Measurements from ENCODE around the gene ATG14. TPM values are rescaled to one million over a fixed set of nuclear protein-coding genes. Genes with fewer than 3 reads are reported as not detected.
"Not testable (repeated sequence)": the region's sequence is repeated elsewhere in the genome, so short reads cannot be mapped to it uniquely, and the experiment has no call there.

ATG14 gene
- total RNA-seq, 2 donors from 2014 or later = 5.7 to 6.4 TPM

DNA sequence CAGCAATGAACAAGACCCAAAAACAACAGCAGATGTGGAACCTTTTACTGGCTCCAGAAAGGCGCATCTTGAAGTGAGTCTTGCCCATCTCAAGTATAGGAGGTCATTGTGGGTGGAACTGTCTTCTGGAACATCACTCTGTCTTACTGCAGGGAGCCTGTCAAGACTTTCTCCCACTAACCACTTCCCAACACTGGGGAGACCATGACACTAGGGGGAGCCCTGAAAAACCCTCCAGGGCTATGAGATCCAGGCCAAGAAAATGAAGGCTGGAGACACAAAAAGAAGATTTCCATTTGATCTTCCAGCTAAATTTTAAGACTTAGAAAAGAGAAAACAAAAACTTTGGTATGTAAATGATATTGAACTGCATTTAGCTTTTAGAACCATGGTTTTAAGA lies 13.5 kb upstream of the ATG14 start:
- Mint-ChIP-seq H3K27ac (no peak overlapping the region), H3K27me3 (ENCODE audit: low read depth) (no peaks in the 10 kb centered on the region), H3K9me3 (no peaks in the 10 kb centered on the region), H3K4me3 (no peak overlapping the region), H3K4me1 (ENCODE audit: low read depth) (peaks cover 4% of the 10 kb centered on the region), H3K36me3 (ENCODE audit: insufficient read depth in 2 of 2) (no peaks in the 10 kb centered on the region)
- DNase-seq = no peak
- no peak for ATAC-seq (replicated peaks in 1 of 2)

DNA sequence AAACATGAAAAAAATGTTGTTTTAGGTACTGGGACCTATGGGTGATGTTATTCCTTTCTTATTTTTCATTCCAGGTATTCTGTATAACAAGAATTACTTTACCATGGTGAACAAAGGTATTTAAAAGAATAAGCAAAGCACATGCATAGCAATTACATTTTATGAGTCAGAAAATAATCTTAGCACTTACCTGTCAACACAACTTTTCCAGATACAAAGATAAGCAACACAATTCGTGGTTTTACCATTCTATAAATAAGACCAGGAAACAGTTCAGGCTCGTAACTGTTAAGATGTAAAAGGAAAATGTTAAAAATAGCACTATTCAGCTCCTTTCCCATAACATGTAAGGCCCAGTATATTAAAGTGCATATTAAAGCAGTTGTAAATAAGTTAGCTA lies 12.3 kb upstream of the ATG14 start:
- Mint-ChIP-seq H3K9me3 (no peaks in the 10 kb centered on the region), H3K4me1 (ENCODE audit: low read depth) (no peaks in the 10 kb centered on the region), H3K36me3 (ENCODE audit: insufficient read depth in 2 of 2) (no peaks in the 10 kb centered on the region), H3K27me3 (ENCODE audit: low read depth) (no peaks in the 10 kb centered on the region), H3K4me3 (no peak overlapping the region), H3K27ac (no peak overlapping the region)
- DNase-seq = no peak
- no peak for ATAC-seq (replicated peaks in 1 of 2)

DNA sequence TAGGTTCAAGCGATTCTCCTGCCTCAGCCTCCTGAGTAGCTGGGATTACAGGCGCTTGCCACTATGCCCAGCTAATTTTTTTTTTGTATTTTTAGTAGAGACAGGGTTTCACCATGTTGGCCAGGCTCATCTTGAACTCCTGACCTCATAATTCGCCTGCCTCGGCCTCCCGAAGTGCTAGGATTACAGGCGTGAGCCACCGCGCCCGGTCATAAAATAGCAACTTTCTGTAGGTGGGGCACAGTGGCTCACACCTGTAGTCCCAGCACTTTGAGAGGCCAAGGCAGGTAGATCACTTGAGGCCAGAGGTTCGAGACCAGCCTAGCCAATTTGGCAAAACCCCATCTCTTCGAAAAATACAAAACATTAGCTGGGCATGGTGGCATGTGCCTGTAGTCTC lies 10.7 kb upstream of the ATG14 start:
- H3K27ac Mint-ChIP-seq; H3K4me1 Mint-ChIP-seq (ENCODE audit: low read depth); H3K4me3 Mint-ChIP-seq; H3K9me3 Mint-ChIP-seq; H3K27me3 Mint-ChIP-seq (ENCODE audit: low read depth); DNase-seq; H3K36me3 Mint-ChIP-seq (ENCODE audit: insufficient read depth in 2 of 2); ATAC-seq (replicated peaks in 1 of 2): not testable (repeated sequence)

DNA sequence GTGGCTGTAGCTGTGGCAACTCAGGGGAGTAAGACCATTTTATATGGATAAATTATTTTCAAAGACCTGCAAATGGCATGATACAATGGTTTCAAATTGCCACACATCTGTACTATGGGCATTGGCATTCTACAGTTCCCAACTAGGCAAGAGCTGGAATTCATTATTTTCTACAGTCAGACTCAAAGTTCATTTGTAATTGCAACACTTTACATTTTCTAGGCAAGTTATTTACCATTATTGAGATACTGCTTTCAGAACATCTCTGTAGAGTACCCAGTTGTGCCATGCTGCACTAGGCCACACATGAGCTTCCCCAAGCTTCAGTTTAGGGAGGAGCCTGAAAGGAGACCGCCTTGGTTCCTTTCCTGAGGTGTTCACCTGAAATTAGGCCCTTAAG lies 8.0 kb upstream of the ATG14 start:
- H3K9me3 Mint-ChIP-seq = no peaks in the 10 kb centered on the region
- ATAC-seq (replicated peaks in 1 of 2) (no peak), DNase-seq (no peak)
- no peak overlapping the region for H3K4me3 Mint-ChIP-seq
- no peaks in the 10 kb centered on the region for H3K36me3 Mint-ChIP-seq (ENCODE audit: insufficient read depth in 2 of 2)
- H3K27ac Mint-ChIP-seq = no peak overlapping the region
- peaks cover 8% of the 10 kb centered on the region for H3K4me1 Mint-ChIP-seq (ENCODE audit: low read depth)
- no peaks in the 10 kb centered on the region for H3K27me3 Mint-ChIP-seq (ENCODE audit: low read depth)

DNA sequence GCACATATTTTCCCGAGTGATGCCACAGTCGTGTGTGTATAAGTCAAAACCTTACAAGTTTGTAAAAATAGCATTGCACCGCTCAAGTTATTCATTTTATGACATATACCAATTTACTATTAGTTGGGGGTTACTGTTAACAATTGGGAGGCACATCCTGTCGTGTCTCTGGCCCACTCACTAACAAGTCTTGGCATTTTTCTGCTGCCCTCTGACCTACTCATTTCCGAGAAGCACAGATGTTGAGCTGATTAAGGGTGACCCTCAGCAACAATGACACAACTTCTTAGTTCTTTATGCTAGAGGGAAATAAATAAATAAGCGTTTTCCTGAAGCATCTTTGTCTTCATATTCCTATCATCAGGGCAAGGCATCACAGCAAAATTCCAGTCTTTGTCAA lies 6.8 kb upstream of the ATG14 start:
- no peak overlapping the region for H3K27ac Mint-ChIP-seq
- H3K9me3 Mint-ChIP-seq = no peaks in the 10 kb centered on the region
- H3K36me3 Mint-ChIP-seq (ENCODE audit: insufficient read depth in 2 of 2) = no peaks in the 10 kb centered on the region
- DNase-seq (no peak), ATAC-seq (replicated peaks in 1 of 2) (no peak)
- H3K27me3 Mint-ChIP-seq (ENCODE audit: low read depth) = no peaks in the 10 kb centered on the region
- H3K4me1 Mint-ChIP-seq (ENCODE audit: low read depth) = peaks cover 8% of the 10 kb centered on the region
- no peak overlapping the region for H3K4me3 Mint-ChIP-seq

DNA sequence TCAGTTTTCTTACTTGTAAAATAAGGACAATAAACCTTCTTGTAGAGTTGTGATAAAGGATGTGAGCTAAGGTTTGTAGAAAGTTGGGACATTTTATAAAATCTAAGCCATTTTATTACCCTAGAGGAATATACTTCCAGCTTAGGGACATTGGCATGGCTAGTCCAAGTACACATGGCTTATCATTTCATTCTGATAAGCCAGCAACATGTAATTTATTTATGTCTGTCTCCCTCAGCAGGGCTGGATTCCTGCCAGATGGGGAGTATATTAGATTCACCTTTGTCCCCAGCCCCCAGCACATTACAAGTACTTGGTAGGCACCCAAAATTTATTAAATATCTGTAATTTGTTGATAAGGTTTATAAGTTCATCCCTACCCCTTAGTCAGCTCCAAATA lies 6.3 kb upstream of the ATG14 start:
- no peak overlapping the region for H3K27ac Mint-ChIP-seq
- H3K4me1 Mint-ChIP-seq (ENCODE audit: low read depth) = peaks cover 8% of the 10 kb centered on the region
- no peaks in the 10 kb centered on the region for H3K27me3 Mint-ChIP-seq (ENCODE audit: low read depth)

DNA sequence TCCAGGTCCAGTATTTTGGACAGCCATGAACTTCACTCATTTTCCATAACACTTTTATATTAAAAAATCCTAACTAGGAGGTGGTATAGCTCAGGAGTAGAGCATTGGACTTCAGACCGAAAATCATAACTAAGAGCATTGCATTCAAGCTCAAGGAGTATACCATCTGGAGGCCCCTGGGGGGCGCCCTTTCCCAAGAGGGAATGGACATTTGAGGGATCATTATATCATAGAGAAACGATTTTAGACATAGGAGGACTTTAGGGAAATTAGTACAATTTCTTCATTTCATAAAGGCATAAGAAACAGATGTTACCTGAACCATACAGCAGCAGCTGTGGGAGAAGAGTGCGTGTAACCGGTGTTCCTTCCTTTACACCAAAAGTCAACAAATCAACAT lies 5.2 kb upstream of the ATG14 start:
- no peaks in the 10 kb centered on the region for H3K27me3 Mint-ChIP-seq (ENCODE audit: low read depth)
- DNase-seq = peak; percentile 36 to 47
- H3K9me3 Mint-ChIP-seq = no peaks in the 10 kb centered on the region

More for the DNA sequence above, 6.3 kb upstream of the ATG14 start:
- no peak for ATAC-seq (replicated peaks in 1 of 2)
- DNase-seq = no peak
- H3K4me3 Mint-ChIP-seq = no peak overlapping the region
- no peaks in the 10 kb centered on the region for H3K9me3 Mint-ChIP-seq
- no peaks in the 10 kb centered on the region for H3K36me3 Mint-ChIP-seq (ENCODE audit: insufficient read depth in 2 of 2)

DNA sequence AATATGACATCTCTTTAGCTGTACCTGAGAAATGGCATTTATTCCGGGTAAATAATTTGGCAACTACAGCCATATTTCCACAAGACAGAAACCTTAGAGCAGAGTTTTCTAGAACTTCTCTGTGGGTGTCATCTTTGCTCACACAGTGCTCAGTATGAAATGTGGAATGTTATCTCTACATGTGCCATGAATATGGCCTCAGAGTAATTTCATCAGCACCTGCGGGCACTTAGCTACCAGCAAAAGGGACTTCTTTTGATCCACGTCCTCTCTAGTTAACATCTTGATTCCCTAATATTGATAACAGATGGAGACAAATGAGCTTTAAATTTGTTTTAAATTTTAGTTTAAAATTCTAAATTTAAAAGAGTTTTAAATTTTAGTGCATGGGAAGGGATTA lies 2.9 kb upstream of the ATG14 start:
- Mint-ChIP-seq H3K9me3 (no peaks in the 10 kb centered on the region), H3K4me1 (ENCODE audit: low read depth) (peaks cover 31% of the 10 kb centered on the region)
- no peak for DNase-seq

More for the DNA sequence above, 5.2 kb upstream of the ATG14 start:
- no peaks in the 10 kb centered on the region for H3K36me3 Mint-ChIP-seq (ENCODE audit: insufficient read depth in 2 of 2)
- peak overlapping the region; percentile 28 for H3K27ac Mint-ChIP-seq
- H3K4me3 Mint-ChIP-seq = peak overlapping the region in 1 of 2 donors; percentile 6
- ATAC-seq (replicated peaks in 1 of 2) = peak; percentile 36 to 57
- peaks cover 15% of the 10 kb centered on the region for H3K4me1 Mint-ChIP-seq (ENCODE audit: low read depth)

DNA sequence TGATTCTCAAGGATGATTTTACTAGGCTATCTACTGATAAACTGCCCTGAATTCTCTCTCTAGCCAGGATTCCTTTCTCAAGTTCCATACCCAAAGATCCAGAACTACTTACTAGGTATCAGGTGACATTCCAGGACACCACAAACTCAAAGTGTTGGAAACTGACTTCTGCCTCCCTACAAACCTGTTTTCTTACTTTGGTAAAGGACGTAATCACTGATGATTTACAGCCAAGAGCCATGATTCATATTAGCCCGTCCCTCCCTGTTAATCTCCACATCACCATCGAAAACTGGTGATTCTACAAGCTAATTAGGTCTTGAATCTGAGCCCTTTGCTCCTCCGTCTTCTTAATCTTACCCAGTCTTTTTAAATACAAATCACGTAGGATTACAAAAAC lies 1.0 kb upstream of the ATG14 start:
- Mint-ChIP-seq H3K9me3 (no peaks in the 10 kb centered on the region), H3K4me1 (ENCODE audit: low read depth) (peaks cover 42% of the 10 kb centered on the region), H3K27me3 (ENCODE audit: low read depth) (no peaks in the 10 kb centered on the region), H3K27ac (no peak overlapping the region), H3K4me3 (peak overlapping the region; percentile 90 to 97), H3K36me3 (ENCODE audit: insufficient read depth in 2 of 2) (no peaks in the 10 kb centered on the region)
- ATAC-seq (replicated peaks in 1 of 2) (no peak), DNase-seq (no peak)

More for the DNA sequence above, 2.9 kb upstream of the ATG14 start:
- Mint-ChIP-seq H3K27ac (no peak overlapping the region), H3K36me3 (ENCODE audit: insufficient read depth in 2 of 2) (no peaks in the 10 kb centered on the region), H3K27me3 (ENCODE audit: low read depth) (no peaks in the 10 kb centered on the region), H3K4me3 (no peak overlapping the region)
- no peak for ATAC-seq (replicated peaks in 1 of 2)

DNA sequence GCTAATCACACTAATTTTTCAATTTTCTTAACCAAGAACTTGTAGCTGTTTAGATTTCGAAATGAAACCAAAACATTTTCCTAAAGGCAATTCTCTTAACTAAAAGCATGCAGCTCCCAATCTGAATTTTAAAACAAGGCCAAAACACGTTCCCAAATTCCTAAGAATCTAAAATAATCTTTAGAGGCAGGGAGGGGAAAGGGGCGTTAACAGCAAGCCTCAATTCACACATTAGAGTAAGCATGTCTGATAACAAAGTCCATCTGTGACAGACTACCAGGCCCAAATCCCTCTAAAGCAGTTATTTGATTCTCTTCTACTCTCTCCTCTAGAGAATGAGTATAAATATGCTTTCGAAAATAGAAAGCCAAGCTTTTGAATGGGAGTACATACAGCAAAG lies 754 bp downstream of the ATG14 start:
- Mint-ChIP-seq H3K27ac (peak overlapping the region; percentile 88), H3K36me3 (ENCODE audit: insufficient read depth in 2 of 2) (no peaks in the 10 kb centered on the region)

DNA sequence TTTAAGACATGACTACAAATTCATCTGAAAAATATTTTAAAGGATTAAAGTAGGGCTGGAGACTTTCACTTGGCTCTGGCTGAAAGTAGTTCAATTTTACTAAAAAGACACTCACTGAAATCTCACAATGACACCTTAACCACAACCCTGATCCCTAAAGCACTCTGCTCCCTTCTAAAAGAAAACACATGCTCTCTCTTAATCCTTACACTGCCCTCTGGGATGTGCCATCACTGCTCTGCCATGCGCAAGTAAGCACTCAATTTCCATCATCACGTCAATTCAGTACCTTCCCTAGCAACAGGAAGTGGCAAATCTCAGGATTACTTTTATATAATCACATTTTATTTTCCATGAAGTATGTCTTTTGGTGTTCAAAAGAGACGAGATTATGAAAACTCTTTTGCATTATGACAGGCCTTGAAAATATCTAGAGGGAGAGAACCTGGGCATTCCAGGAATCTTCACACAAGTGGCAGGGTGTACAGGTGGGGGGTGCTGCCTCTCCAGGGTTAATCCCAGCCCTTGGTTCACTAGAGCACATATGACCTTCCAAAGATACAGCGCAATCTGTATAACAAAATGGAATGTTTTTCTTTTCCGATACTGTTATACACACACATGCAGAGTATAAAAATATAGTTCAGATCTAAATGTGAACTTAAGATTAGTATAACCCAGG lies 7.3 kb downstream of the ATG14 start:
- no peaks in the 10 kb centered on the region for H3K36me3 Mint-ChIP-seq (ENCODE audit: insufficient read depth in 2 of 2)
- no peaks in the 10 kb centered on the region for H3K9me3 Mint-ChIP-seq
- no peaks in the 10 kb centered on the region for H3K27me3 Mint-ChIP-seq (ENCODE audit: low read depth)
- ATAC-seq (replicated peaks in 1 of 2) (peak; percentile 20 to 48), DNase-seq (no peak)
- H3K4me1 Mint-ChIP-seq (ENCODE audit: low read depth) = peaks cover 34% of the 10 kb centered on the region
- no peak overlapping the region for H3K4me3 Mint-ChIP-seq
- H3K27ac Mint-ChIP-seq = no peak overlapping the region

More for the DNA sequence above, 754 bp downstream of the ATG14 start:
- DNase-seq = no peak
- no peak for ATAC-seq (replicated peaks in 1 of 2)
- Mint-ChIP-seq H3K4me3 (peak overlapping the region; percentile 90 to 97), H3K4me1 (ENCODE audit: low read depth) (peaks cover 38% of the 10 kb centered on the region), H3K27me3 (ENCODE audit: low read depth) (no peaks in the 10 kb centered on the region), H3K9me3 (no peaks in the 10 kb centered on the region)

DNA sequence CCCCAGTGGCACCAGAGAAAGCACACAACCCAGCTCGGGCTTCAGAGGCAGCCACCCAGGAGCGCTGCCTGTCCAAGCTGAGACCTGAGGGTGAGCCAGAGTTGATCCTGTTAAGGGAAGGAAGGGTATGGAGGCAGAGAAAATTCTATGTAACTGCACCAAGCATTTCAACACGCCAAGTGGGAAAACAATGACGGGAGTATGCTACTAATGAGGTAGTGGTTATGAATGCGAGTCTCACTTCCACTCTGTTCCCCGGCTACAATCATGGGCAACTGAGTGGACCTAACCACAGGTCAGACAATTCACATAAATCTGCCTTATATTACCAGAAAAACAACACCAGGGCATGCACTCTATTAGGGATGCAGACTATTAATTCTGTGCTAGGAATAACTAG lies 9.9 kb downstream of the ATG14 start:
- H3K27me3 Mint-ChIP-seq (ENCODE audit: low read depth) = no peaks in the 10 kb centered on the region
- H3K9me3 Mint-ChIP-seq = no peaks in the 10 kb centered on the region
- H3K27ac Mint-ChIP-seq = no peak overlapping the region
- no peak overlapping the region for H3K4me3 Mint-ChIP-seq
- DNase-seq (no peak), ATAC-seq (replicated peaks in 1 of 2) (no peak)
- peaks cover 31% of the 10 kb centered on the region for H3K4me1 Mint-ChIP-seq (ENCODE audit: low read depth)
- H3K36me3 Mint-ChIP-seq (ENCODE audit: insufficient read depth in 2 of 2) = peaks cover 0 to 2% of the 10 kb centered on the region in 2 donors

DNA sequence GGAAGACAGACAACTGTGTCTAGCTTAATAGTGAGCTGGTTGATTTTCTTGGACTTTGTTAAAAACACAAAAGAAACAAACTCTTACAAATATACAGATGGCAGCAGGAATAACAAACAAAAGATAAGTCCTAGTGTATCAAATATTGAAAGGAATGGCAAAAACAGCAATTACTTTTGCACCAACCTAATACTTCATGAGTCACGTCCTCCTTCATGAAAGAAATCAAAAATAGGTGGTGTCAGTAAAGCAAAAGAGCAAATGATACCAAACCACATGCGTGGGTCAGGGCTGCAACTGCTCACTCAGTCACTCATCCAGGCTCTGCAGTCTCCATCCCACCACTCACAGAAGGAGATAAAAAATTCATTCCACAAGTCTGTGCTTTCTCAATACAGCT lies 11.8 kb downstream of the ATG14 start:
- no peak overlapping the region for H3K4me3 Mint-ChIP-seq
- DNase-seq (no peak), ATAC-seq (replicated peaks in 1 of 2) (no peak)
- no peaks in the 10 kb centered on the region for H3K27me3 Mint-ChIP-seq (ENCODE audit: low read depth)
- no peaks in the 10 kb centered on the region for H3K9me3 Mint-ChIP-seq
- H3K36me3 Mint-ChIP-seq (ENCODE audit: insufficient read depth in 2 of 2) = peaks cover 0 to 2% of the 10 kb centered on the region in 2 donors
- H3K27ac Mint-ChIP-seq = no peak overlapping the region
- H3K4me1 Mint-ChIP-seq (ENCODE audit: low read depth) = peaks cover 31% of the 10 kb centered on the region

DNA sequence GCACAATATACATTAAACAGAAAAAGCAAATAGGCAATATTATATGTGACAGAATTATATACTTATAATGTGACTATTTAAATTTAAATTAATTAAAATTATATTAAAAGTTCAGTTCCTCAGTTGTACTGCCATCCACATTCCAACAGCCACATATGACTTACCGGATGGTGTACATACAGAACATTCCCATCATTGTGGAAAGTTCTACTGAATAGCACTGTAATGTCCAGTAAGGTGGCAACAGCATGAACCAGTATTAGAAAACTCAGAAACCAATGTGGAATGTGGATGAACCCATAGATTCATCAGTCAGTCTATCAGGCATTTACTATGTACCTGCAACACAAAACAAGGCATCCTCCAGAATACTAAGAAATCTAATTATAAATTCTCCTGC lies 12.4 kb downstream of the ATG14 start:
- peaks cover 25% of the 10 kb centered on the region for H3K4me1 Mint-ChIP-seq (ENCODE audit: low read depth)
- no peak overlapping the region for H3K4me3 Mint-ChIP-seq
- ATAC-seq (replicated peaks in 1 of 2) = no peak
- H3K27ac Mint-ChIP-seq = no peak overlapping the region
- H3K36me3 Mint-ChIP-seq (ENCODE audit: insufficient read depth in 2 of 2) = peaks cover 0 to 2% of the 10 kb centered on the region in 2 donors
- DNase-seq = no peak
- H3K27me3 Mint-ChIP-seq (ENCODE audit: low read depth) = no peaks in the 10 kb centered on the region
- no peaks in the 10 kb centered on the region for H3K9me3 Mint-ChIP-seq
